ENCODE data around the gene ATP6V1B1.

DNA sequence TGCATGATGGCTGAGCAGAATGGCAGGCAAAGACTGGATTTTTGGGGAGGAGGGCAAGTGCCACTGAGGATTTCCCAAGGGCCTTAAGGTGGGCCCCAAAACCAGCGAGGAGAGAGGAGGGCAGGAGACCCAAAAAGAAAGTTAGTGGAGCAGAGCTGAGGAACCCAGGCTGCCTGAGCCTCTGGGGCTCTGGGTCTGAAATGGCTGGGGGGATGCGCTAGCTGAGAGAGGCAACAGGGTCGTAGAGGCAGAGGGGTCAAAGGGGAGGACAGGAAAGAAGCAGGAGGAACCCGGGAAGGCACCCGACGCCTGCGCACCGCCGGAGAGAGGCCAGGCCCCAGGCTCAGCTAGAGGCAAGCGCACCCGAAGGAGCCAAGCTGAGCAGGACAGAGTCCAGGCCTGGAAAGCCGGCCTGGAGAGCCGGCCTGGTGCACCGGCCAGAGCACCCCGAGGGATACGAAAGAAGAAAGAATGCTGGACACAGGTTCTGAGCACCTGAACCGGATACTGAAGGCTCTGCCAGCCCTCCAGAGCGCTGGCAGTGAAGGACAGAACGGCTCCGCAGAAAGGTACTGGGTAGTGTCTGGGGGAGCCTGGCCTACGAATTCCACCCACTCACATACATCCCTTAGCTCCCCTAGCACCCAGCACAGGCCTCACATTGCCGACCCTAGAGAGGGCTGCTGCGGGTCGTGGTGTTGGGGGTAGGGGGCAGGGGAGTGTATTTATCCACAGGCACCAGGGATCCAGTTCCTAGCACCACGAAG is 39.5 kb upstream of the ATP6V1B1 start:
- no peak for TF ChIP-seq EZH2 (IDR thresholded peaks at IDR 0.05; ENCODE audit: low read depth)
- TF ChIP-seq, protein P1, sequence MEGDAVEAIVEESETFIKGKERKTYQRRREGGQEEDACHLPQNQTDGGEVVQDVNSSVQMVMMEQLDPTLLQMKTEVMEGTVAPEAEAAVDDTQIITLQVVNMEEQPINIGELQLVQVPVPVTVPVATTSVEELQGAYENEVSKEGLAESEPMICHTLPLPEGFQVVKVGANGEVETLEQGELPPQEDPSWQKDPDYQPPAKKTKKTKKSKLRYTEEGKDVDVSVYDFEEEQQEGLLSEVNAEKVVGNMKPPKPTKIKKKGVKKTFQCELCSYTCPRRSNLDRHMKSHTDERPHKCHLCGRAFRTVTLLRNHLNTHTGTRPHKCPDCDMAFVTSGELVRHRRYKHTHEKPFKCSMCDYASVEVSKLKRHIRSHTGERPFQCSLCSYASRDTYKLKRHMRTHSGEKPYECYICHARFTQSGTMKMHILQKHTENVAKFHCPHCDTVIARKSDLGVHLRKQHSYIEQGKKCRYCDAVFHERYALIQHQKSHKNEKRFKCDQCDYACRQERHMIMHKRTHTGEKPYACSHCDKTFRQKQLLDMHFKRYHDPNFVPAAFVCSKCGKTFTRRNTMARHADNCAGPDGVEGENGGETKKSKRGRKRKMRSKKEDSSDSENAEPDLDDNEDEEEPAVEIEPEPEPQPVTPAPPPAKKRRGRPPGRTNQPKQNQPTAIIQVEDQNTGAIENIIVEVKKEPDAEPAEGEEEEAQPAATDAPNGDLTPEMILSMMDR (conservative IDR thresholded peaks at IDR 0.05), result no peak
